C4-2B (cell line): ENCODE measurements around the gene IRAK3.

Experiments
- H3K27ac ChIP-seq: fragments of 450-650 bp; 2 replicates; pipeline ENCODE4 v1.5.1; 2017
- ZFX ChIP-seq: fragments of 450-650 bp; IDR thresholded peaks from 2 replicates; pipeline ENCODE4 v1.6.1; 2017
- TF ChIP-seq, protein P1 (sequence below): fragments of 450-650 bp; conservative IDR thresholded peaks from 2 replicates; pipeline ENCODE4 v1.5.1; 2017; ENCODE audit warnings: mild to moderate bottlenecking

IRAK3 gene

DNA sequence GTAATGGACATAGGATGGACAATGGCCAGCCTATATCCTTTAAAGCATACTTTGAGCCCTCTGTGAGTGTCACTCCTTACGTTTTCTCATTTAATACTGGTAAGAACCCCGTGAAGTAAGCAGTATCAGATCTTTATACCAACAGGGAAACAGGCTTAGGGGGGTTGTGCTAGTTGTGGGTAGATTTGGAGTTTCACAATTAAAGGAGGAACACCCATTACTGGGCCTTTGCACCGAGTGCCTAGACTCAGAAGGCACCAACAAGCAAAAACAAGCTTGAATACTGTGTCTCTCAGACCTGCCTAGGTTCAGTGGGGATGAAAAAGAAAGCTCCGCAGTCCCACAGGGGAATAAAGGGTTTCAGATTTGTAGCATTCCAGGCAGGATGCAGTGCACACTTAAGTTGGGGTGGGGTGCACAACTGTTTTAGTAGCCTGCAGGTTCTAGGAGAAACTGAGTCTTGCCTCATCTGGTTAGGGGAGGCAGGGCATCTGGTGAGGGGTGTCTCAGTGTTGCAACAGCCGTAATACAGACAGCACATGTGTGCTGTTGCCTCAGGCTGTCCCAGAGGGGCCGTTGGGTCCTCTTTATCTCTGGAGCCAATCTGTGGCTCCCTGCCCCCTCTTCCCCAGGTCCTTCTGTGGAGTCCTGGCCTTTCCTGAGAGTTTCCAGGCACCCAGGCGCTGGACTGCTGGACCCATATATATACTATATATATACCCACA lies 51.2 kb downstream of the IRAK3 start:
- TF ChIP-seq, protein P1, sequence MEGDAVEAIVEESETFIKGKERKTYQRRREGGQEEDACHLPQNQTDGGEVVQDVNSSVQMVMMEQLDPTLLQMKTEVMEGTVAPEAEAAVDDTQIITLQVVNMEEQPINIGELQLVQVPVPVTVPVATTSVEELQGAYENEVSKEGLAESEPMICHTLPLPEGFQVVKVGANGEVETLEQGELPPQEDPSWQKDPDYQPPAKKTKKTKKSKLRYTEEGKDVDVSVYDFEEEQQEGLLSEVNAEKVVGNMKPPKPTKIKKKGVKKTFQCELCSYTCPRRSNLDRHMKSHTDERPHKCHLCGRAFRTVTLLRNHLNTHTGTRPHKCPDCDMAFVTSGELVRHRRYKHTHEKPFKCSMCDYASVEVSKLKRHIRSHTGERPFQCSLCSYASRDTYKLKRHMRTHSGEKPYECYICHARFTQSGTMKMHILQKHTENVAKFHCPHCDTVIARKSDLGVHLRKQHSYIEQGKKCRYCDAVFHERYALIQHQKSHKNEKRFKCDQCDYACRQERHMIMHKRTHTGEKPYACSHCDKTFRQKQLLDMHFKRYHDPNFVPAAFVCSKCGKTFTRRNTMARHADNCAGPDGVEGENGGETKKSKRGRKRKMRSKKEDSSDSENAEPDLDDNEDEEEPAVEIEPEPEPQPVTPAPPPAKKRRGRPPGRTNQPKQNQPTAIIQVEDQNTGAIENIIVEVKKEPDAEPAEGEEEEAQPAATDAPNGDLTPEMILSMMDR: no peak
- TF ChIP-seq ZFX: no peak

DNA sequence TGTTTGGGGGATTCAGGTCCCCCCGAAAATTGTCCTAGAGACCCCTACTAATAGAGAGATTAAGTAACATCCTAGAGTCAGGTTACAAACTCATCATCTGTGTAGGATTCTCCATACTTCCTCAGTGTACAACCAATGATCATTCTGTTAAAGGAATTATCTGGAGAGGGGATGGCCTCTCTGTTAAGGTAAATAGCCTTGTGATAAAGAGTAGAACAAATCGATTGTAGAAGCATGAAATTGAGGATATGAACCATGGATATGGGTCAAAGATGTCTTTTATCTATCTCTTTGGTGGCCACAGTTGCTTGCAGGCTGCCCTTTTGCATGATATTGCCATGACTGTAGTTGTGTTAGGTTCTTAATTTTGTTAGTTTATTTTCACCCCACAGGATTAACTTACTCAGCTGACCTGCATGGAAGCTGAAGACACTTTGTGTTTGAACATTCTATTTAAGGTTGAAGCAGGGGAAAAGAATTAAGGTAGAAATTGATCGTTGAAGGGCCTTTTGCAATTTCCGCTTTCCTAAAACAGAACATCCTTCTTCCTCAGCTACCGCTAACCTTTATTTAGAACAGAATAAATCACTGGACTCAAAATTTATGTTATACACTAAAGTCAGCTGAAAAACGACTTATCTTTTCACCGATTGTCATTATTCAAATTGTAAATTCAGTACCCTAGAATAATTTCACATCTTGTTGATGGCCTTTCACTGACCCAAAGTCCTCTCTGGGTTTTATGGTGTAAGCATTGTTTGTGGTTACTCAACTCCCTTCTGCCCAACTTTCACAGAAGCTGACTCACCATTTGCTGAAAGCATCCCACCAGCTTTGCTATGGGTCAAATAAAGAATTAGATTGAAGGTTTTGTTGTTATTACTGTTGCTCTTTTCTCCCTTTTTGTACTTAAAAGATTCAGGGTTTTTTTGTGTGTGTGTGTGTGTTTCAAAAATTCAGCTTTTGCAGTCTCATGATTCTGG lies 52.3 kb downstream of the IRAK3 start:
- TF ChIP-seq ZFX: no peak
- TF ChIP-seq, protein P1: no peak
- H3K27ac ChIP-seq: no peak overlapping the region

More for the DNA sequence above, 51.2 kb downstream of the IRAK3 start:
- H3K27ac ChIP-seq: no peak overlapping the region

DNA sequence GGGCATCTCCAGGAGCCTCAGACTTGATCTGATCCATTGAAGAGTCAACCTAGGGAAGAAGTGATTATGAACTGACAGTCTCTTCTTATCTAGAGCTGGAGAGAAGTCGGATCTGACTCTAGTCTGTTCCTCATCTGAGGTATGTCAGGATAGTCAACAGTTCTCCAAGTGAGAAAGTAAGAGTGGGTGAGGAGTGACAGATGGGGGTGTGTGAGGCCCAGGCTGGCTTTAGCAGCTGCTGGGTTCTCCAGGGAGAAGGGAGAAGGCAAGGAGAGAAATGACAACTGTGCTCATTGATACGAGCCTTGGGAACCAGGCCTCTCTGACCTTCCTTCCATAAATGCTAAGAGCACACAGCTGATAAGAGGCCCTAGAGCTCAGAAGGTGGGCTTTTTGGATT lies 53.3 kb downstream of the IRAK3 start:
- no peak overlapping the region for H3K27ac ChIP-seq
- TF ChIP-seq, protein P1: no peak
- no peak for TF ChIP-seq ZFX

- TF ChIP-seq, protein P1: no peak
- no peak for TF ChIP-seq ZFX
- no peak overlapping the region for H3K27ac ChIP-seq
Measured at GRCh38 chr12:66243911-66244310, 54.9 kb downstream of the IRAK3 start.

GRCh38 chr12:66244446-66244845 lies 55.4 kb downstream of the IRAK3 start:
- no peak overlapping the region for H3K27ac ChIP-seq
- TF ChIP-seq ZFX: no peak
- TF ChIP-seq, protein P1: no peak

DNA sequence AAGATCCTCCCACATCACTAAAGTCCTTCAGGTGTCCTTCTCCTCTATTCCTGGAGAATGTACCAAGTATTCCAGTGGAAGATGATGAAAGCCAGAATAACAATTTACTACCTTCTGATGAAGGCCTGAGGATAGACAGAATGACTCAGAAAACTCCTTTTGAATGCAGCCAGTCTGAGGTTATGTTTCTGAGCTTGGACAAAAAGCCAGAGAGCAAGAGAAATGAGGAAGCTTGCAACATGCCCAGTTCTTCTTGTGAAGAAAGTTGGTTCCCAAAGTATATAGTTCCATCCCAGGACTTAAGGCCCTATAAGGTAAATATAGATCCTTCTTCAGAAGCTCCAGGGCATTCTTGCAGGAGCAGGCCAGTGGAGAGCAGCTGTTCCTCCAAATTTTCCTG lies 58.7 kb downstream of the IRAK3 start:
- no peak for TF ChIP-seq ZFX
- TF ChIP-seq, protein P1: no peak

DNA sequence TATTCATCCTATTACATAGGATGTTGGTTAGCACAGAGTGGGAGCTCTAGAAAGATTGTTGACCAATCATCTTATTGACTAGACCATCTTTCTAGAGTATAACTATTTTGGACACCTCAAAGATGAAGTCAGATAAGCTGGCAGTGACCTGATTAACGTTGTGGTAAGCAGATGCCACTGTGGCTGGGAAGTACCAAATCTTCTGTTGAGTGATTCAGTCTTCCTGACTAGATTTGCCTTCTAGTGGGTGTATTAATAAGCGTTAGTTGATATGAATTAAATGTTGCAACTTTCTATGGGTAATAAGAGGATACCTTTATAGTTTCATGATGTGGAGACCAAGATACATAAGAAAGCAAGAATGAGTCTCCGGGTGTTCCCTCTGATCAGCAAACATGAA lies 62.0 kb downstream of the IRAK3 start:
- H3K27ac ChIP-seq: no peak overlapping the region
- TF ChIP-seq ZFX: no peak
- TF ChIP-seq, protein P1: no peak

More for the DNA sequence above, 58.7 kb downstream of the IRAK3 start:
- no peak overlapping the region for H3K27ac ChIP-seq
